Measurements from ENCODE around the gene ELP1.
"Not testable (repeated sequence)": the region's sequence is repeated elsewhere in the genome, so short reads cannot be mapped to it uniquely, and the experiment has no call there.

Gene ELP1, protein sequence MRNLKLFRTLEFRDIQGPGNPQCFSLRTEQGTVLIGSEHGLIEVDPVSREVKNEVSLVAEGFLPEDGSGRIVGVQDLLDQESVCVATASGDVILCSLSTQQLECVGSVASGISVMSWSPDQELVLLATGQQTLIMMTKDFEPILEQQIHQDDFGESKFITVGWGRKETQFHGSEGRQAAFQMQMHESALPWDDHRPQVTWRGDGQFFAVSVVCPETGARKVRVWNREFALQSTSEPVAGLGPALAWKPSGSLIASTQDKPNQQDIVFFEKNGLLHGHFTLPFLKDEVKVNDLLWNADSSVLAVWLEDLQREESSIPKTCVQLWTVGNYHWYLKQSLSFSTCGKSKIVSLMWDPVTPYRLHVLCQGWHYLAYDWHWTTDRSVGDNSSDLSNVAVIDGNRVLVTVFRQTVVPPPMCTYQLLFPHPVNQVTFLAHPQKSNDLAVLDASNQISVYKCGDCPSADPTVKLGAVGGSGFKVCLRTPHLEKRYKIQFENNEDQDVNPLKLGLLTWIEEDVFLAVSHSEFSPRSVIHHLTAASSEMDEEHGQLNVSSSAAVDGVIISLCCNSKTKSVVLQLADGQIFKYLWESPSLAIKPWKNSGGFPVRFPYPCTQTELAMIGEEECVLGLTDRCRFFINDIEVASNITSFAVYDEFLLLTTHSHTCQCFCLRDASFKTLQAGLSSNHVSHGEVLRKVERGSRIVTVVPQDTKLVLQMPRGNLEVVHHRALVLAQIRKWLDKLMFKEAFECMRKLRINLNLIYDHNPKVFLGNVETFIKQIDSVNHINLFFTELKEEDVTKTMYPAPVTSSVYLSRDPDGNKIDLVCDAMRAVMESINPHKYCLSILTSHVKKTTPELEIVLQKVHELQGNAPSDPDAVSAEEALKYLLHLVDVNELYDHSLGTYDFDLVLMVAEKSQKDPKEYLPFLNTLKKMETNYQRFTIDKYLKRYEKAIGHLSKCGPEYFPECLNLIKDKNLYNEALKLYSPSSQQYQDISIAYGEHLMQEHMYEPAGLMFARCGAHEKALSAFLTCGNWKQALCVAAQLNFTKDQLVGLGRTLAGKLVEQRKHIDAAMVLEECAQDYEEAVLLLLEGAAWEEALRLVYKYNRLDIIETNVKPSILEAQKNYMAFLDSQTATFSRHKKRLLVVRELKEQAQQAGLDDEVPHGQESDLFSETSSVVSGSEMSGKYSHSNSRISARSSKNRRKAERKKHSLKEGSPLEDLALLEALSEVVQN (N-terminal part only)

DNA sequence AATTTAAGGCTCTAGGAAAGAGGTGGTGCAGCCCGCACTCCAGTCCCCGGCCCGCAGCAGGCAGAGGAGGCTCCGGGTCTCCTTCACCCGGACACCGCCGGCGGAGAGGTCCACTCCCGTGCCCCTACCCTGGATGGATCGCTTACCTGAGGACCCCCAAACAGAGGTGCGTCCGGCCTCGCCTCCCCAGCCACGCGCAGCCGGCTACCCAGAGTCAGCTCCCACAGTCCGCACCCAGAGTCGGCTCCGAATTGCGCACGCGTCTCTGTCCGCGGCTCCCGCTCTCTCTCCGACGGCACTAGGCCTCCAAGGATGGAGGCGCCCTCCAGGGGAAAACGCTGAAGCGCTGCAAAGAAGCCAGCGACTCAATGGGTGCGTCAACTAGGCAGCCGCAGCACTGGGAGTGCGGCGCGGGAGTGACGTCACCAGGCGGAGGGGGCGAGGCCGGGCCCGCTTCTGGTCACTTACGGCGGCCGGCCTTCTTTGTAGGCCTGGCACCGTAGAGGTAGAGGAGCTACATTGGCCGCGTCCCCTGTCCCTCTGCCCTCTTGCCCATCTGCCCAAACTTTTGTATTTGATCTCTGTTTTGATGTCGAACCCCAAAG, at the start of gene ELP1:
Gene ELP1 (minus strand): TSS at position 407 of the 605 bp plus-strand sequence. CDS start 2,978 bp downstream, outside the sequence.
- peak; percentile 85 for DNase-seq (ENCODE audit: low read depth in 2 of 2)

DNA sequence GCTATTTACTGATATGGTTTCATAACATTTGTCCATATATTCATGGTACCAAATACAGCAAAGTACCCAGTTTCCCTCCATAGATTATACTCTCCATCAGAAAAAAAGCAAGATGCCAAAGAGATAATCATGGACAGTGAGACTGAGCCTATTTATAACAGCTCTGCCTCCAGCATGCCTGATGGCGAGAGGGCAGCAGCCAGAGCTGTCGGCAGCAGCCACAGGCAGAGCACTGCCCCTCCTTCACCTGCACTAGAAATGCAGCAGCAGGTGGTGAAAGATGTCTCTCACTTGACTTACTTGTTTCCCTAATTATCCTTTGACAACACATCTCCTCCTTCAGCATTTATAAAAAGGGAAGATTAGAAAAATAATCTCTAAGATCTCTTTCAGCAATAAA, 47.0 kb upstream of the ELP1 start:
- no peak for DNase-seq (ENCODE audit: low read depth in 2 of 2)

DNA sequence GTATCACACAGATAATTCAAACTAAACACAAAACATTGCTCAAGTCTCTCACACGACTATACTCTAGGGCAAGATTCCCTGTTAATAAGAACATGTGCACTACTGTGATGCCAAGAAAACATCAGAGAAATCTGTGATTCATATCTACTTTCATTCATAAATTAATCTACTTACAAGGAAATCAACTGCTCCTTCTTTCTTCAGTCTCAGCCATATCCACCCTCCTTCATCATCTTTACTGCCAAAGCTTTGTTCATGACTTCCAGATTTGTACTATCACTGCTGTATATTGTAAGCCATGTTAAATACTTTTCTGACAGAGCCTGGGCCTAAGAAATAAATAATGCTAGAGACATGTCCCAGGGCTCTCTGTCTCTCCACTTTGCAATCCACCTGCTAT, 44.3 kb upstream of the ELP1 start:
- no peak for DNase-seq (ENCODE audit: low read depth in 2 of 2)

DNA sequence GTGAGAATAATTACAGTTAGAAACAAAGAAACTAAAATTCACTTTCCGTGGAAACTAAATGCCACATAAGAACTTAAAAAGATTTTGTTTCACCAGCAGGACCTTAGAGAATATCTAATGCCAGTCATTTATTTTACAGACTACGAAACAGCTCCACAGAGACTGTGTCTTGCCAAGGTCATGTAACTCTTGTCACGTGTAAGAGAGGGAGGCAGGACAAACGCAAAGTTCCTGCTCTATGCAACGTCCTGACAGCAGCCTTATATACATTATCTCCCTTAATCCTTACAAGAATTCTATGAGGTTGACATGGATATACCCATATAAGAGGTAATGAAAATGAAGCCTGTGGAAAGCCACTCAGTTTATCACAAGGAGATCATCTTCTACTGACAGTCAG, 40.0 kb upstream of the ELP1 start:
- no peak for DNase-seq (ENCODE audit: low read depth in 2 of 2)

DNA sequence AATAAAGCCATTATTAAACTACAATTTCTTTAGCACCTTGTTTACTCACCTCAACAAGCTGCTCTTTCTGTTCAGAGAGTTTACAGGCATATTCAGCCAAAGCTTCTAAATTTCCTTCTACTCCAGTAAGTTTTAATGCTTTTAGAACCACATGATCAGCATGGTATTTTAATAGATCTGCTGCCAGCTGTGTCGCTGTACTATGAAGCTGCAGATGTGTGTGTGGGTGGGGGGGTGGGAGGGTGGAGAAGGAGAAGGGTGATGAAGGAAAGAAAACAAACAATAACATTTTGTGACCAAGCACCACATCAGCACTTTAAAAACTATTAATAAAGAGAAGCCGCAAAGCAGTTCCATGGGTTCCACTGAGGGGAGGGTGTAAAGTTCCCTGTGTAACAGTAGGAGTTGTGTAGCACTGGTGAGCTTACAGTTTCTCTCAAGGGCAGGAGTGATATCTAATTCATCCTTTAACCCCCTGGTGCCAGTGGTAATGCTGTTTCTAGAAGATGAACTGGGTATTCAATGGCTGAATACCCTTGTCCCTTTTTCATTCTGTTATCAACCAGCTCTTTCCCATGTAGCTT, 38.8 kb upstream of the ELP1 start:
- no peak for DNase-seq (ENCODE audit: low read depth in 2 of 2)

DNA sequence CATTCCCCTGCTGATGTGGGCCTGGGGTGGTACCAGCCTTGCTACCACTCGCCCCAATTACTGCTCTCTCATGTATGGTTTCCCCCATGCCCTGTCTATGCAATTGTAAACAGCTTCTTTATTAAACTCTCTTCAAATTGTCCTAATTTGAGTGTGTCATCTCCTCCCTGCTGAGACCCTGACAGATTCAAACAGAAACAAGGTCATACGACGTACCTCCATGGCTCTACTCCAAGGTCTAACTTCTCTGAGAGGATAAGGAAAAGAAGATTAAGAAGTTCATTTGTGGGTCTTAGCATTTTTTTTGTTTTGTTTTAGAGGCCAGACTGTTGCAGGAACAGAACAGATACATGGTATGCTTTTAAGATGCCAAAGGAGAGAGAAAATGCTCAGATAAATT, 38.3 kb upstream of the ELP1 start:
- DNase-seq (ENCODE audit: low read depth in 2 of 2), result no peak

DNA sequence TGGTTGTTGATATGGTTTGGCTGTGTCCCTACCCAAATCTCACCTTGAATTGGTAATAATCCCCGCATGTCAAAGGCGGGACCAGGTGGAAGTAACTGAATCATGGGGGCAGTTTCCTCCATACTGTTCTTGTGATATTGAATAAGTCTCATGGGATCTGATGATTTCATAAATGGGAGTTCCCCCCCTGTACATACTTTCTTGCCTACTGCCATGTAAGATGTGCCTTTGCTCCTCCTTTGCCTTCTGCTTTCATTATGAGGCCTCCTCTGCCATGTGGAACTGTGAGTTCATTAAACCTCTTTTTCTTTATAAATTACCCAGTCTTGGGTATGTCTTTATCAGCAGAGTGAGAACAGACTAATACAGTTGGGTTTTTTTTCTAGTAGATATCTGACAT, 37.5 kb upstream of the ELP1 start:
- not testable (repeated sequence) for DNase-seq (ENCODE audit: low read depth in 2 of 2)

DNA sequence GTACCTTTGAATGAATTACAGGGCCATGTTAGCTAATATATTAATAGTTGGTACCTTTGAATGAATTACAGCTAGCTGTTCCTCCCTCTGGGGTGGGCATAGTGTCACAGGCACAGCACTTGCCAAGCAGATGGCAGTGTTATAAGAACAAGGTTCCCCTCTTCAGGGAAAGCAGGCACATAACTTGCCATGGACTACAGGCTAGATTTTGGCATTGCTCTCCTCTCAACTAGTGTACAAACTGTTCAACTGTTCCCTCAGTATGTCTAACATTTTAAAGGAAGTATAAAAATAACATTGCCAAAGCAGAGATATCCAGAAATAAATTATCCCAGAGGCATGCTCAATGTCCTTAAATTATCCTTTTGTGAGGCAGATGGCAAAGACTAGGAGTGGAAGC, 34.0 kb upstream of the ELP1 start:
- no peak for DNase-seq (ENCODE audit: low read depth in 2 of 2)

DNA sequence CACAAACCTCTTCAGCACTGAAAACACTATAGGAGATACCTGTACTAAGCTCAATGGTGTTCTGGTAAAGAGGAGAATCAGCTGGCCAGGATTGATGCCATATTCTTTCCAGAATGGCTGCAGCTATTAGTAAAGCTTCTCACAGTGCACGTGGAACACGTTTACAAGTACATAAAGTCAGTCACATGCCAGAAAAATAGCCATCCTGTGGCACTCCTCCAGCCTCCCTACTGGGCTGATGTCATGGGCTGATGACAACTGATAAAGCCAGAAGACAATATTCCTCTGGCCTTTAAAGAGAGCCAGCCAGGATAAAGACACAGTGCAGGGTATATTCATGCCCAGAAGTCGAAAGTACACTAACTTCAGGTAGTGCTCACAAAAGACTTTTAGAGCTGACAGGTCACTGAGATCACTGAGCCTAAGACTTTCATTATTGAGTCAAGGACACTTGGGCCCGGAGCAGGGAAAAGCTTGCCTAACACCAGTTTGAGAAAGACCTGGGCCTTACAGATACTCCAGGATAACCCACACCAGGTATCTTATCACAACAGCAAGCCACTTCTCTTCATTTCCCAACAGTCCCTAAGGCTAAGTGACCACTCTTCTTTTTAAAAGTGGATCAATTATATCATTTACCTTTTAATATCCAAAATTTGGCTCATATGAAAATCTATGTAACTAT, 29.7 kb upstream of the ELP1 start:
- DNase-seq (ENCODE audit: low read depth in 2 of 2), result no peak

DNA sequence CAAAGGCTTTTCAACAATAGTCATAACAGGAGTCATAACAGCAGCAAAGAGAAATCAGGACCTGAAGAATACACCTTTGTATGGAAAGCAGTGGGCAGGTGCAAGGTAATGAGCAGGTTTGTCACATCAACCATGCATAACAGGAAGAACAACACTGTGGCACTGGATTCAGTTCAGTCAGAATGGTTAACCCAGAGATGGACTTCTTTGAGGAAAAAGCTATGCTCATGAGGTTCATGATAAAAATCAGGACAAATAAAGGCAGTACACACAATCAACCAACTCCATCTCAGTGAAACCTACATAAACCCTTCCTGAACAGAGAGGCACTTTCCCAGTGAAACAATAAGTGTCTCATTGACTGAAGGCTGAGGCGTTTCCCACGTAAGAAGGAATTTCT, 27.2 kb upstream of the ELP1 start:
- no peak for DNase-seq (ENCODE audit: low read depth in 2 of 2)

DNA sequence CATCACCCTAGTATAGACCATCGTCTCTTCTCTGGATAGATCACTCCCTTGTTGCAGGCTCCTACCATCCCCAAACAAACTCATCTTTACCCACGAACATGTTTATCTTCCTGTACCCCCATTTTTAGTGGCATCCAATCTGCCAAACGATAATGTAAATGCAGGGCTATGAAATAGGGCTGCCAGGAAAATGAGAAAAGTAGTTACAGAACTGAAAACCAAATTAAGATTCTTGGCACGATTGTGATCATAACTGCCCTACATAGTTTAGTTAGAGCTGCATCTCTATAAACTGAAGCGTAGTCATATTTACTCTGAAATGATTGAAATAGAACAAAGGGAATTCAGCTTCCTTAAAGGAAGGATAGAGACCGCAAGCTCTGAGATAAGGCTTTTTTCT, 26.4 kb upstream of the ELP1 start:
- no peak for DNase-seq (ENCODE audit: low read depth in 2 of 2)

DNA sequence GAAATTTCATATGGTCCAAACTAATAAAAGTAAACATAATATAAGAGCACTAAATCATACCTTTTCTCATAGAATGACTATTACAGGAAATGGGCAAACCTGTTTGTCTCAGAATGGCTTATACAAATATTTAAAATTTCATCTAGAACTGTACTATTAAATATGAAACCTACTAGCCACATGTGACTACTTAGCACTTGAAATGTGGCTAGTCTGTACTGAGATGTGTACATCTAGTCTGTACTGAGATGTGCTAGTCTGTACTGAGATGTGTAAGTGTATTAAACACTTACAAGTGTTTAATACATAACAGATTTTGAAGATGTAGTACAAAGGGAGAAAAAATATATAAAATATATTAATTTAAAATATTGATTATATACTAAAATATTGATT, 22.7 kb upstream of the ELP1 start:
- DNase-seq (ENCODE audit: low read depth in 2 of 2), result no peak

DNA sequence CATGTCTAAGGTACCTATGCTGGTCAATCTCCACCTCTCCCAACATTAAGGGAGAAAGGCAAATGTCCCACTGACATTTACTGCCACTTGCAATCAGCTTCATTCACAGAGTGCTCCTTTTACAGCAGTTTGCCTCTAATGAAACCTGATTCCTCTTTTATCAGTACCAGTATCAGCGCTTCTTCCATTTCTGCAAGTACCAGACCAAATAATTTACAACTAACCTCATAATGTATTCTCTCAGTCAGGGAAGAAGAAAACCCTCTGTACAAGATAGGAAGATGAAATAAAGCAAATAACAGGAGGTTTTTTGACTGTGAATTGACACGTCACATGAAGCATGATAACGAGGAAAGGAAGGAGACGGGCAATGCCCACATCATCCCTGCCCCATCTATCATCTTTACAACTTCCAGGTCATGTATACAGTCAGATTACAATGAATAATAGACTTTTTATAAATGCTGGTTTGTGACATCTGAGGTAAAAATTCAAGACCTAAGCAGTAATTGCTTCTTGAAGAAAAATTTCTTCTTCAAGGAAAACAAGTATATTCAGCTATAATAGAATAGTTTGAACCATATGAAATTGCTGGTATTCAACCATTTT, 22.2 kb upstream of the ELP1 start:
- DNase-seq (ENCODE audit: low read depth in 2 of 2), result no peak

DNA sequence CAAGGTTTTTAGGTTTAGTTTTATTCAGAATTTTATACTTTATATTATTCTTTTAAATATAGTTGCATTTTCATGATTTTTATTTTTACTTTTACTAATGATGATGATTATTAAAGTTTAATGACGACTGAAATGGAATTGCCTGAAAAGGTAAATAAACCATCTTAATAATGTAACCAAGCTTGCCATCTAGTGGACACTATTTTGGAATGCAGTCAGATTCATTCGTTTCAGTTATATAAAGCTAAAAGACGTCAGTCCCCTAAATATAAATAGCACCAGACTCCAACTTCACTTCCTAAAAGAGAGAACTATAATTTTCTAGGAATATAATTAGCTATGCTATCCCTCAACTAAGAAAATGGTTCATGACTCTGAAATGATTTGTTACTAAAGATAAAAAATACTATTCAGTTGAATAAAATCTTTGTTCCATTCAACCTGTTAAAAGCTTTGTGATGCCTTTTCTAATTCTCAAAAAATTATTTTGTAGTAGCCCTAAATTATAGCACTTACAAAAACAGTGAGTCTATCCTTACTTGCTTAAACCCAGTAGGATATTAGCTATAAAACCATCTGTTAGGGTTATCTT, 20.2 kb upstream of the ELP1 start:
- no peak for DNase-seq (ENCODE audit: low read depth in 2 of 2)

DNA sequence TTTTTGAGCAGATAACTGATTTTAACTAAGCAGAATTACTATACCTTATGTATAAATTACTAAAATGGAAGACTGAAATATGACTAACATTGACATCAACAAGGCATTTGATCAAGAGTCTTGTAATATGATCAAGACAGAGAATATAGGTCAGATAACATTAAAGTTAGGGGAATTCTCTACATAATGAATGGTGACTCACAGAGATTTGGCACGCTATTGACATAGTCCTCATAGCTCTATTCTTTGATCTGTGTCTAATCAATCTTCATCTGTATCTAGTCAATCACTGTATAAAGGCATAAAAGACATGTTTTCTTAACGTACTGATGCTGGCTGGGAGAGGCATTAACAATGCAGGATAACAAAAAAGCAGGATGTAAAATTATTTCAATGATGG, 17.7 kb upstream of the ELP1 start:
- no peak for DNase-seq (ENCODE audit: low read depth in 2 of 2)

DNA sequence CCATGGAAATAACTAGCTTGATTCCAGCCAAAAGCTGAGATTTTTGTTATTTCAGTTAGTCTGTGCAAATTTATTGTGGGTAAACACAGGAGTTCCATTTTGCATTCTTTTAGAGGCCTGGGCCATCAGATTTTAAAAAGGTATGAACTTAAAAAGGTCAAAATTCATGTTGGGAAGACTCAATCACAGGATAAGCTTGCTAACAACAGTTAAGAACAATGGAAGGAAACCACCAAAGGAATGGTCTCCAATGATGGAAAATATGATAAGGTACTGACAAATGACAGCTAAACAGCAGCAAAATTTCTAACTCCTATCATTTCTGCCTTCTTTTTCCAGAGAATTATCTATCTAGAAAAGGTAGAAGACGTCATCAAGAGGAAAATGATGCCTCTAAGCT, 16.2 kb upstream of the ELP1 start:
- no peak for DNase-seq (ENCODE audit: low read depth in 2 of 2)

DNA sequence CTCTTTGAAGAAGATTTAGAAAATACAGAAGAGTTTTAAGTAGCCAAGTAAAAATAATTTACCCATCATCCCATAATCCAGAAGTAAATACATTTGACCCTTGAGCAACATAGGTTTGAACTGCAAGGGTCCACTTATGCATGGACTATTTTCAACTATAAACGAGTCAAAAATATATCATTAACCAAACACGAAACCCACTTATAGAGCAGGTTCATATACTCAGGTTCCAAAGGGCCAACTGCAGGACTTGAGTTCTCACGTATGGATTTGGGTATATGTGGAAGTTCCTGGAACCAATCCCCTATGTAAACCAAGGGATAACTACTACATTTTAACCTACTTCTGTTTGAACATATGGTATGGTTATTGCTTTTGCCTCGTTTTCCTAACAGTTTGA, 6.1 kb upstream of the ELP1 start:
- no peak for DNase-seq (ENCODE audit: low read depth in 2 of 2)

DNA sequence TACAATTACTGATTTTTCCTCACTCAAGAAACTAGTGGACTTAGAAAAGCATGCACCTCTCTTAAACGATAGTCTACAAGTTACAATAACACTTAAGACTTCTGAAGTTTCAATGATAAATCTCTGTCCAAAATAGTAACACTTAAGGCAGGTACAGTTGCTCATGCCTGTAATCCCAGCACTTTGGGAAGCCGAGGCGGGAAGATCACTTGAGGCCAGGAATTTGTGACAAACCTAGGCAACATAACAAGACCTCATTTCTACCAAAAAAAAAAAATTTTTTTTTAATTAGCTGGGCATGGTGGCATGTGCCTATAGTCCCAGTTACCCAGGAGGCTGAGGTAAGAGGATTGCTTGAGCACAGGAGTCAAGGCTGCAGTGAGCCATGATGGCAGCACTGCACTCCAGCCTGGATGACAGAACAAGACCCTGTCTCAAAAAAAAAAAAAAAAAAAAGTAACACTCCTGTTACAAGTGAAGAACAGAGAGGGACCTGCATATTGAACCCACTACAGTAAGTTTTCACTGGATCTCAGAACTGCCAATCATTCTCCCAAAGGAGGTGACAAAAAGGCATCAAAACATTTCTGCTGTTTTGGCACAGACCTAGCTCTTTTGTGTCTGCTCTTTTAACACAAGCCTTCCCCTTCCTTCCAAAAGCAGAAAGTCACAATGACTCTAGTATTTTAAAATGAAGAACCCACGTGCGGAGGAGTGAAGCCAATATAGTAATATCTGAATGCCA, 3.8 kb upstream of the ELP1 start:
- DNase-seq (ENCODE audit: low read depth in 2 of 2), result no peak

DNA sequence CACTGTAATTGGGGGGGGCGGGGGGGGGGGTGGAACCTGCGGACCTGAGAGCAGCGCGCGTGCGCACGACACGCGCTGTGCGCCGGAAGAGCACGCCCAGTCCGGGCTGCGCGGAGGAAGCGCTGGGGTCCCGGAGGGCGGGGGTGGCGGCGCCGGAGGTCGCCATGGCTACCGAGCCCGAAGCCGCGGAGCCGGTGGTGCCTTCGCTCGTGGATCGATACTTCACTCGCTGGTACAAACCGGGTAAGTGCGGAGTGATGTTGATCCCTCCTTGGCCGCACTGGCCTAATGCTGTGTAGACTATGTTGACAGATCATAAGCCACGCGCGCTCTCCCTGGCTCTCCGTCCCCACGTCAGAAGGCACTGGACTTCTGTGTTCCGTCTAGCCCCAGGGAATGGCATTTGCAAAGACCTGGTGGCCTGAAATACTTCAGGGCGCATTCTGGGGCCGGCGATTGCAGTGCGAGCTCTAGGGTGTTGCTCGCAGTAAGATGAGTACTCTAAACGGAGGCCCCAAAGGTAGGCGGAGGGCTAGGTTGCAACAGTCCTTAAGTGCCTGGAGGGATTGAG, 484 bp upstream of the ELP1 start, which contains the start of gene ABITRAM:
Gene ABITRAM (plus strand): TSS at position 78 of the 571 bp plus-strand sequence. CDS start 87 bp downstream, at position 165.
- DNase-seq (ENCODE audit: low read depth in 2 of 2), result peak; percentile 68 to 71

All from stimulated activated CD8-positive, alpha-beta memory T cell treated with anti-CD3 and anti-CD28 coated beads, Interleukin-15, amount 100 ng/mL, for 48 hours (primary cell).